Measurements from ENCODE around the gene ARIH2. TPM values are rescaled to one million over a fixed set of nuclear protein-coding genes. Genes with fewer than 3 reads are reported as not detected.

ARIH2 gene
- polyA plus RNA-seq, 1 donor from 2014 or later = 153 TPM

DNA sequence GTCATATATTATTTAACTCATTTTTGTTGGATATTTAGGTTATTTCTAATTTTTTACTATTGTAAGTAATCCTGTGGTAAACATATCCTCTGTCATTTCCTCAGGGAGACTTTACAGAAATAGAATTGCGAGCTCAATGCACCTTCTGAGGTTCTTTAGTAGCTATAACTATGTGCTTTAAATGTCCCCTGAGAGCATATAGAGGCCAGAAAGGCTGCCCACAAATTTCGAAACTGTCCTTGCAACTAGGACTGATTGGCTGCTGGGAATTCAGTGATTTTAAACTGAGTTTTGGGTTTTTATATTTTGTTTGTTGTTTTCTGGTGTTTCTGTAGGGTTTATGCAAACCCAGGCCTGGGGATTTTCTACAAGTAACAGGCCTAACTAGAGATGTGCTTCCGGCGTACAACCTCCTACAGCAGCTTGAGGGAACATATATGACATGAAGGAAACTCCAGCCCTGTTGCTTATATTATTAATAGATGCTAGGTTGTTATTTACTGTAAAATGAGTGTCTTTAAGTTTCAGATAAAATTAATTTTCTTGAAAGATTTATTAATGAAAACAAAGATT, 42.3 kb downstream of the ARIH2 start:
- H3K4me2 ChIP-seq (ENCODE audit: low read length) = no peak overlapping the region
- H3K27me3 ChIP-seq (ENCODE audit: insufficient read depth, low read depth, low read length) = no peaks in the 10 kb centered on the region
- no peaks in the 10 kb centered on the region for H4K20me1 ChIP-seq (ENCODE audit: insufficient read depth)
- no peak overlapping the region for H2AFZ ChIP-seq (ENCODE audit: low read depth, low read length)
- no peak overlapping the region for H3K9ac ChIP-seq (ENCODE audit: low read length)
- H3K9me3 ChIP-seq (ENCODE audit: low read length) = no peaks in the 10 kb centered on the region
- no peaks in the 10 kb centered on the region for H3K9me2 ChIP-seq (ENCODE audit: insufficient read depth, low read length)
- H3K27ac ChIP-seq (ENCODE audit: low read length) = no peak overlapping the region
- no peaks in the 10 kb centered on the region for H3K79me2 ChIP-seq (replicated peaks; ENCODE audit: insufficient read depth, low read length)
- H3F3A ChIP-seq (ENCODE audit: insufficient read depth, low read length, poor library complexity, severe bottlenecking) = no peaks in the 10 kb centered on the region
- no peak overlapping the region for H3K4me3 ChIP-seq (ENCODE audit: low read length)
- H3K36me3 ChIP-seq (ENCODE audit: insufficient read depth, low read length) = no peaks in the 10 kb centered on the region
- TF ChIP-seq, protein P1, sequence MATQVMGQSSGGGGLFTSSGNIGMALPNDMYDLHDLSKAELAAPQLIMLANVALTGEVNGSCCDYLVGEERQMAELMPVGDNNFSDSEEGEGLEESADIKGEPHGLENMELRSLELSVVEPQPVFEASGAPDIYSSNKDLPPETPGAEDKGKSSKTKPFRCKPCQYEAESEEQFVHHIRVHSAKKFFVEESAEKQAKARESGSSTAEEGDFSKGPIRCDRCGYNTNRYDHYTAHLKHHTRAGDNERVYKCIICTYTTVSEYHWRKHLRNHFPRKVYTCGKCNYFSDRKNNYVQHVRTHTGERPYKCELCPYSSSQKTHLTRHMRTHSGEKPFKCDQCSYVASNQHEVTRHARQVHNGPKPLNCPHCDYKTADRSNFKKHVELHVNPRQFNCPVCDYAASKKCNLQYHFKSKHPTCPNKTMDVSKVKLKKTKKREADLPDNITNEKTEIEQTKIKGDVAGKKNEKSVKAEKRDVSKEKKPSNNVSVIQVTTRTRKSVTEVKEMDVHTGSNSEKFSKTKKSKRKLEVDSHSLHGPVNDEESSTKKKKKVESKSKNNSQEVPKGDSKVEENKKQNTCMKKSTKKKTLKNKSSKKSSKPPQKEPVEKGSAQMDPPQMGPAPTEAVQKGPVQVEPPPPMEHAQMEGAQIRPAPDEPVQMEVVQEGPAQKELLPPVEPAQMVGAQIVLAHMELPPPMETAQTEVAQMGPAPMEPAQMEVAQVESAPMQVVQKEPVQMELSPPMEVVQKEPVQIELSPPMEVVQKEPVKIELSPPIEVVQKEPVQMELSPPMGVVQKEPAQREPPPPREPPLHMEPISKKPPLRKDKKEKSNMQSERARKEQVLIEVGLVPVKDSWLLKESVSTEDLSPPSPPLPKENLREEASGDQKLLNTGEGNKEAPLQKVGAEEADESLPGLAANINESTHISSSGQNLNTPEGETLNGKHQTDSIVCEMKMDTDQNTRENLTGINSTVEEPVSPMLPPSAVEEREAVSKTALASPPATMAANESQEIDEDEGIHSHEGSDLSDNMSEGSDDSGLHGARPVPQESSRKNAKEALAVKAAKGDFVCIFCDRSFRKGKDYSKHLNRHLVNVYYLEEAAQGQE (IDR thresholded peaks at IDR 0.05; ENCODE audit: borderline replicate concordance) = no peak
- TF ChIP-seq MXI1 (conservative IDR thresholded peaks at IDR 0.05; ENCODE audit: poor library complexity, severe bottlenecking) (no peak), TAF1 (IDR thresholded peaks at IDR 0.05; ENCODE audit: low read depth) (no peak), POLR2AphosphoS5 (IDR thresholded peaks at IDR 0.05) (no peak), EP300 (conservative IDR thresholded peaks at IDR 0.05; ENCODE audit: poor library complexity, severe bottlenecking) (no peak), SMC3 (conservative IDR thresholded peaks at IDR 0.05; ENCODE audit: poor library complexity) (no peak), RAD21 (conservative IDR thresholded peaks at IDR 0.05) (no peak), EZH2 (IDR thresholded peaks at IDR 0.05; ENCODE audit: borderline replicate concordance, insufficient read depth, low read length, poor library complexity, severe bottlenecking) (no peak)
- TF ChIP-seq, protein P2, sequence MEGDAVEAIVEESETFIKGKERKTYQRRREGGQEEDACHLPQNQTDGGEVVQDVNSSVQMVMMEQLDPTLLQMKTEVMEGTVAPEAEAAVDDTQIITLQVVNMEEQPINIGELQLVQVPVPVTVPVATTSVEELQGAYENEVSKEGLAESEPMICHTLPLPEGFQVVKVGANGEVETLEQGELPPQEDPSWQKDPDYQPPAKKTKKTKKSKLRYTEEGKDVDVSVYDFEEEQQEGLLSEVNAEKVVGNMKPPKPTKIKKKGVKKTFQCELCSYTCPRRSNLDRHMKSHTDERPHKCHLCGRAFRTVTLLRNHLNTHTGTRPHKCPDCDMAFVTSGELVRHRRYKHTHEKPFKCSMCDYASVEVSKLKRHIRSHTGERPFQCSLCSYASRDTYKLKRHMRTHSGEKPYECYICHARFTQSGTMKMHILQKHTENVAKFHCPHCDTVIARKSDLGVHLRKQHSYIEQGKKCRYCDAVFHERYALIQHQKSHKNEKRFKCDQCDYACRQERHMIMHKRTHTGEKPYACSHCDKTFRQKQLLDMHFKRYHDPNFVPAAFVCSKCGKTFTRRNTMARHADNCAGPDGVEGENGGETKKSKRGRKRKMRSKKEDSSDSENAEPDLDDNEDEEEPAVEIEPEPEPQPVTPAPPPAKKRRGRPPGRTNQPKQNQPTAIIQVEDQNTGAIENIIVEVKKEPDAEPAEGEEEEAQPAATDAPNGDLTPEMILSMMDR (IDR thresholded peaks at IDR 0.05; ENCODE audit: poor library complexity, severe bottlenecking) = no peak

DNA sequence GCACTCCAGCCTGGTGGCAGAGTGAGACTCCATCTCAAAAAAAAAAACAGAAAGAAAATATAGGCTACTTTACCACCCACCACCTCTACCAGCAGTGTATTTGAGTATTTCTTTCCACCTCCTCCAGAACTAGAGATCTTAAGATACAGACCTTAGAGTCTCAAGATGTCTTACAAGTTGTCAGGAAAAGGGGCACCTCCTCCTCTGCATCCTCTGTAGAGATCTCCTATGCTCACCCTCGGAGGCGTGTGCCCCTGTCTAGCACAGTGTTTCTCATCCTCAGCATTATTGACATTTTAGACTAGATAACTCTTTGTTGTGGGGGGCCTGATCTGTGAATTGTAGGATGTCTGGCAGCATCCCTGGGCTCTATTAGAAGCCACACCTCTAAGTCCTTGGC, 43.7 kb downstream of the ARIH2 start:
- no peaks in the 10 kb centered on the region for H3K79me2 ChIP-seq (replicated peaks; ENCODE audit: insufficient read depth, low read length)
- no peak for TF ChIP-seq MXI1 (conservative IDR thresholded peaks at IDR 0.05; ENCODE audit: poor library complexity, severe bottlenecking)
- TF ChIP-seq, protein P2 (IDR thresholded peaks at IDR 0.05; ENCODE audit: poor library complexity, severe bottlenecking) = no peak
- TF ChIP-seq TAF1 (IDR thresholded peaks at IDR 0.05; ENCODE audit: low read depth) = no peak
- TF ChIP-seq POLR2AphosphoS5 (IDR thresholded peaks at IDR 0.05) = no peak
- no peak for TF ChIP-seq EP300 (conservative IDR thresholded peaks at IDR 0.05; ENCODE audit: poor library complexity, severe bottlenecking)
- TF ChIP-seq, protein P1 (IDR thresholded peaks at IDR 0.05; ENCODE audit: borderline replicate concordance) = no peak
- no peaks in the 10 kb centered on the region for H4K20me1 ChIP-seq (ENCODE audit: insufficient read depth)

More for the DNA sequence above, 43.7 kb downstream of the ARIH2 start:
- H3K9me2 ChIP-seq (ENCODE audit: insufficient read depth, low read length) = no peaks in the 10 kb centered on the region
- H3K27ac ChIP-seq (ENCODE audit: low read length) = no peak overlapping the region
- H3K9ac ChIP-seq (ENCODE audit: low read length) = no peak overlapping the region
- no peak overlapping the region for H2AFZ ChIP-seq (ENCODE audit: low read depth, low read length)
- H3K36me3 ChIP-seq (ENCODE audit: insufficient read depth, low read length) = peaks cover 7% of the 10 kb centered on the region
- no peaks in the 10 kb centered on the region for H3K9me3 ChIP-seq (ENCODE audit: low read length)
- no peaks in the 10 kb centered on the region for H3F3A ChIP-seq (ENCODE audit: insufficient read depth, low read length, poor library complexity, severe bottlenecking)
- H3K27me3 ChIP-seq (ENCODE audit: insufficient read depth, low read depth, low read length) = no peaks in the 10 kb centered on the region
- no peak overlapping the region for H3K4me2 ChIP-seq (ENCODE audit: low read length)
- H3K4me3 ChIP-seq (ENCODE audit: low read length) = no peak overlapping the region
